Dermis microvascular lymphatic vessel endothelial cell (primary cell): ENCODE data around the gene FBXW5. TPM values are rescaled to one million over a fixed set of nuclear protein-coding genes. Genes with fewer than 3 reads are reported as not detected.

Experiments
- DNase-seq, 2 donors: peaks; one replicate each; pipeline versions ENCODE4 v3.0.0 to v3.0.0-alpha.2; 2010; ENCODE audit warnings: low read depth in 2 of 2
- total RNA-seq: library from RNA; depleted of rRNA; stranded (reverse); fragments of >200 nt; gene quantifications from 2 replicates; pipeline ENCODE4 v1.2.1, GENCODE V29; 2014

The FBXW5 gene
- total RNA-seq, 1 donor from 2014 or later, result 130 TPM

DNA sequence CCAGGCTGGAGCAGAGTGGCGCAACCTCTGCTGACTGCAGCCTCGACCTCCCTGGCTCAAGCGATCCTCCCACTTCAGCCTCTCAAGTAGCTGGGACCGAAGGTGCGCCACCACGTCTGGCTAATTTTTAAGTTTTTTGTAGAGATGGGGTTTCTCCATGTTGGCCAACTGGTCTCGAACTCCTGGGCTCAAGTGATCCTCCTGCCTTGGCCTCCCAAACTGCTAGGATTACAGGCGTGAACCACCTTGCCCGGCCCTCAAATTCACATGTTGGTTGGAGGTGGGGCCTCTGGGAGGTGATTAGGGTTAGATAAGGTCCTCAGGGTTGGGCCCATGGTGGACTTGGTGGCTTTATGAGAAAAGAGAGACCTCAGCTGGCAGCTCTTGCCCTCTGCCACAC, 17.6 kb upstream of the FBXW5 start:
- no peak for DNase-seq

DNA sequence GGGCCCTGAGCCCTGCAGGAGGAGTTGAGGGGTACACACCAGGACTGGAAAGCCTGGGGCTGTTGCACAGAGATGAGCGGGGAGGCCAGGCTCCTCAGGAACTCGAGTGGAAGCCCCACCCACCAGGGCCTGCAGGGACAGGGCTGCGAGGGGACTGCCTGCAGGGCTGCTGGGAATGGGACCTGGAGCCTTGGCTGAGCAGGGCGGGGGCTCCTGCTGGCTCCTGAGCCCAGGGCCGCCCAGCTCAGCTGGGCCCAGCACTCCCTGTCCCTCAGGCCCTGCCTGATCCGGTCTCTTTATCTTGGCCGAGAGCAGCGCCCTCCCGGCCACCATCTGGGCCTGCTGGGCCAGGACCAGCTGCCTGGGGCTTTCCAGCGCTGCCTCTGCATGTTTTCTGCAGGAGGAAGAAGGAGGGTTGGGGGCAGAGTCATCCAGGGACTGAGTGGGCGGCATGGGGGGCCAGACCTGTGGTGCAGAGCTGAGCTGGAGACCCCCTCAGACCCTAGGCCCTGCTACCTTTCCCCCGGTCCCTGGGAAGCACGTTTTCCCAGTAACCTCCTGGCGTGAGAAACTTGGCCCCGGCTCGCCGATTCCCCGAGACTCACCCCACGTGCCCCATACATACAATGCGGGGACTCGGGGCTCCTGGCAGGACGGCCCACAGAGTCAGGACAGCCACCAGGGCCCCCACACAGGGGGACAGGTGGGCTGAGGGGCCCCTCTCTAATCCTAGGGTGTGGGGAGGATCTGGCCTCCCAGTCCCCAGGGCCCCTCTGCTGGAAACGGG, 16.9 kb upstream of the FBXW5 start:
- DNase-seq, result no peak

DNA sequence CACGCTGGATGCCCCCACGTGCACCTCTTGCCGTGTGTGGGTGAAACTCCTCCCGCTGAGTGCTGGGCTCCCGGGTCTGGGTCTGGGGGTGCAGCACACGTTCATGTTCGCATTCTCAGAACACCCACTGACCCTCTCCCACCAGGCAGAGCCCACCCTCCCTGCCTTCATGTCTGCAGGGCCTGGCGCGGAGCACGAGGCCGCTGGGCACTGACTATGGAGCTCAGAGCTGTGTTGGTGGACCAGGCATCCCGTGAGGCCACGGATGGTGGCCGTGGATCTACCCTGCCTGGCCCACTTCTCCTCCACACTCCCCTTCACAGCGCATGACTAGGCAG, 16.4 kb upstream of the FBXW5 start:
- DNase-seq, result no peak

DNA sequence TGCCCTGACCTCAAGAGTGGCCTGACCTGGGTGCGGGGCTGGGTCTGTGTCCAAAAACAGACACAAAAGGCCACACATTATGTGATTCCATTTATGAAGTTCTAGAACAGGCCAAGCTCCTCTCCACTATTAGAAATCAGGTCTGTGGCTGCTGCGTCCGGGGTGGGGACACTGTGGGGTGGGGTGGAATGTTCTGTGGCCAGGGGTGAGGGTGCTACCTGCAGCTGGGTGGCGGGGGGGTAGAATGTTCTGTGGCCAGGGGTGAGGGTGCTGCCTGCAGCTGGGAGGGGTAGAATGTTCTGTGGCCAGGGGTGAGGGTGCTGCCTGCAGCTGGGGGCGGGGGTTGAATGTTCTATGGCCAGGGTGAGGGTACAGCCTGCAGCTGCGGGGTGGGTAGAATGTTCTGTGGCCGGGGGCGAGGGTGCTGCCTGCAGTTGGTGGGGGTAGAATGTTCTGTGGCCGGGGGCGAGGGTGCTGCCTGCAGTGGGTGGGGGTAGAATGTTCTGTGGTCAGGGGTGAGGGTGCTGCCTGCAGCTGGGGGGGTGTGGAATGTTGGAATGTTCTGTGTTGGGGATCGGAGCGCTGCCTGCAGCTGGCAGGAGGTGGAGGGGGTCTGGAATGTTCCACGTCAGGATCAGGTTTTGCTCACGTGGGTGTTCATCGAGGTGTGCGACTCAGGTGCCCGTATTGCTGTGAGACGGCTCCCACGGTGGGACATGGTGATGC, 15.8 kb upstream of the FBXW5 start:
- no peak for DNase-seq

DNA sequence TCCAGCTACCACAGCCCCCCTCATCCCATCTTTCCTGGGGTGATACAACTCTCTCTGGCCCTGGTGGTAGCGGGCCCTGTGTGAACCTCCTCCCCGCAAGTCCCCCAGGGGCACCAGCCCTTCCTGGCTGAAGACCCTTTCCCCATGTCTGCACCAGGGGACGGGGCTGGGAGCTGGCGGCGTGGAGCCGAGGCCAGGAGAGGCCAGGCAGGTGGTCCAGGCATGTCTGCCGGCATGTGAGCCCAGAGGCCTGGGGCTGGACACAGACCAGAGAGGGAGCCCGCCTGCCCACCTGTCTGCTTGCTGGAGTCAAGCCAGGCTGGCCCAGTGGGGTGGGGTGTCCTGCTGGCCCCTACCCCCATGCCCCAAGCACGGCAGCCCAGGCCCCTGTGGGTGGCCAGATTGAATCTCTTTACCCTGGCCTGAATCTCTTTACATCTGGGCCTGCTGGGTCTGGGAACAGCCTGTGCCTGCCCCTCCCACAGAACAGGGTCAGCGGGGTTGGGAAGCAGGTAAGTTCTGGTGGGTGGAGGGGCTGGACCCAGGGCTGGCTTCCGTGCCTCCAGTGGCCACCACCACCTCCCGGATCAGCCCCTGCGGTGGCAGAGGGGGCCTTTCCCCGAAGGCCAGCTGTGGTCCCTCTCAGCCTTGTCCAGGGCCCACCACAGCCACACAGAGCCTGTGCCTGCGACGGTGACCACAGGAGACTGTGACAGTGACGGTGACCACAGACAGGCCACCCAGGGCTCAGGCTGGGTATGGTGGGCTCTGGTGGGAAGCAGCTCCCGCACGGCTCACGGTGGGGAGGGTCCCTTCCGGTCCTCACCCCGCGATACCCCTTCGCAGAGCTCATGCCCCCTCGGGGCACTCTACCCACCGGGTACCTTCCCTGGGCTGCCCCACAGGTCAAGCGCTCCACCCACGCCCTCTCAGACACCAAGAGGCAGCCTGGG, 14.6 kb upstream of the FBXW5 start:
- no peak for DNase-seq

DNA sequence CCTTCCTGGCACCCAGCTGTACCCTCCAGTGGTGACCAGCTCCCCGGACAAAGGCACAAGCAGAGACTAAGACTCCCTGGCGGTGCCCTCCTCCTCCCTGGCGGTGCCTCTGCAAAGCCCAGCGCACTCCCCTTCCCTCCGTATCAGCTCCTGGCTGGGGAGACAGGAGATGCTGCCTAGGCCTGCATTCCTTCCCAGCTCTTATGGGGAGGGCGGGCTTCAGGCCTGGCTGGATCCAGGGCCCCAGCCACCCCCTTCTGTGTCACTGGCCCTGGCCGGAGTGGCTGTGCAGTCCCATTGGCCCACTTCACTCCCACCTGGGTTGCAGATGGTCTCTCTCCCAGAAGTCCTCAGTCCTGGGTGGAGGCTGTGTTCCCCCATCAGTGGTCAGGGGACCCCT, 13.9 kb upstream of the FBXW5 start:
- DNase-seq, result no peak

DNA sequence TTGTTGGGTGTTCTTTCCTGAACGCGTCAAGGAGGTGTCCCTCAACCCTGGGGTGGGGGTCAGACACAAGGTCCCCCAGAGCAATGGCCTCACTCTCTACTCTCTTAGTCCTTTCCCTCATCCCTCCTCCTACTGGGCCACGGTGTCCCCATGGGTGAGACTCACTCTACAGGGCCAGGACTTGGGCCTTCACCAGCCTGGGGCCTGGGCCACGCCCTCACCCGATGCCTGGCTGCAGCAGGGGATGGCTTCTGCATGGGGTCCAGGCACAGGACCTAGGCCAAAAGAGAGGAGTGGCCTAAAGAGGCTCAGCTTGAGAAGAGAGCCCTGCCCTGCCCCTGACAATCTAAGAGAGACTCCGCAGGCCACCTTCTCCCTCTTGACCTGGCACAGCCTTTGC, 13.4 kb upstream of the FBXW5 start:
- no peak for DNase-seq

DNA sequence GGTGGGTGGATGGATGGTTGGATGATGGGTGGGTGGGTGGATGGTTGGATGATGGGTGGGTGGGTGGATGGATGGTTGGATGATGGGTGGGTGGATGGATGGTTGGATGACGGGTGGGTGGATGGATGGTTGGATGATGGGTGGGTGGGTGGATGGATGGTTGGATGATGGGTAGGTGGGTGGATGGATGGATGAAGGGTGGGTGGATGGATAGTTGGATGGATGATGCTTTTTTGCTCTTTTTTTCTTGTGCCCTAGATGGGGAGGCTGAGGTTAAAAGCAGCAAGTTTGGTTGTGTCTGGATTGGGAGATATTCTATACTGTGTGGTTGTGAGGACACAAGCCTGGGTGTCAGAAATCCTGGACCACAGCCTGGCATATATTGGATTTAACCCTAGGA, 12.9 kb upstream of the FBXW5 start:
- DNase-seq, result no peak

DNA sequence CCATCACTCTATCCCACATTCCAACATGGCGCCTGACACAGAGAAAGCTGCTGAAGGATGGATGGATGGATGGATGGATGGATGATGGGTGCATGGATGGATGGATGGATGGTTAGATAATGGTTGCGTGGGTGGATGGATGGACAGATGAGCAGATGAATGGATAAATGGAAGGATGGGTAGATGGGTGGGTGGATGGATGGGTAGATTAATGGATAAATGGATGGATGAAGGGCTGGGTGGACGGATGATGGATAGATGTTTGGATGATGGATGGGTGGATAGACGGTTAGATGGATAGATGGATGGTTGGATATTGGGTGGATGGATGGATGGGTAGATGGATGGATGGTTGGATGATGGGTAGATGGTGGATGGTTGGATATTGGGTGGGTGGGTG, 12.1 kb upstream of the FBXW5 start:
- no peak for DNase-seq

DNA sequence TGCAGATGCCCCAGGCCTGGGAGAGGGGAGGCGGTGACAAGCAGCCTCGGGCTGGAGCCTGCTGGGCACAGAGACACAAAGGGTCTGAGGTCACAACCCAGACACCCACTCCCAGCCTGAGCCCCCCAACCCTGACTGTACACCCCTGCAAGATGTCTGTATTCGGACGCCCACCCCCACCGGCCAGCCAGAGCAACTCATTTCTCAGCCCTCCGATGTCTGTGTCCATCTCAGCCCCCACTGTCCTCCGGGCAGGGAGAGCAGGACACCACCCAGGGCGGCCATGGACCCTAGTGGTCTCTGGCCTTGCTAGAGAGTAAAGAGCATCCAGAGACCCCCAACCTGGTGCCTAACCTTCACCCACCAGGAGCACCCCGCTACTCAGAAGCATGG, 11.4 kb upstream of the FBXW5 start:
- no peak for DNase-seq

DNA sequence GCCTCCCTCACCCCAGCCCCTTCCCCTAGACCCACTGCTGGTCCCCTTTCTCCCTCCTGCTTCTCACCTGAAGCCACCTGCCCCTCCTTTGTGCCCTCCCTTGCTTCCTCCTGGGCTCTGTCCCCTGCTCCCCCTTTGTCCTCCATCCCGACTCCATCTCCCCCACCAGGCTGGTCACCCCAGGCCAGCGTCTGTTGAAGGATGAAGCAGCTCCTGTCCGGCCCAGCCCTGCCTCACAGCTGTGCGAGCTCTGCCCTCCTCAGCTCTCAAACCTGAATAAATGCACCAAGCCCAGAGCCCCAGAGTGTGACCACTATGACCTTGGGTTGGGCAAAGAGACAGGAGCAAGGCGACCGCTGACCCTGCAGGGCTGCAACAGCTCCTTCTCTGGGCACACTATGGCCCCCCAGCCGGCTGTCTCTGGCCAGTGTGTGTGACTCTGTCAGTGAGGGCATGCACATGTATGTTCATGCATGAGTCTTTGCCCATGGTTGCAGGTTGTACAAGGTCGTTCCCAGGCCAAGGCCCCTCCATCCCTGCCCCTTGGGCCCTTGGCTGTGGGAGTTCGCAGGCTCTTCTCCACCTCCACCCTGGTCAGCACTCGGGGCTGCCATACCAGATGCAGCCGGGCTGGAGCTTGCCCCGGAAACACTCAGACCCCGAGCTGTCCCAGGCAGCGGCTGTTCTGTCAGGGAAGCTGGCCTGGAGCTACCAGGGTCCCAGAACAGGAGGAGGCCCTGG, 10.8 kb upstream of the FBXW5 start:
- no peak for DNase-seq

DNA sequence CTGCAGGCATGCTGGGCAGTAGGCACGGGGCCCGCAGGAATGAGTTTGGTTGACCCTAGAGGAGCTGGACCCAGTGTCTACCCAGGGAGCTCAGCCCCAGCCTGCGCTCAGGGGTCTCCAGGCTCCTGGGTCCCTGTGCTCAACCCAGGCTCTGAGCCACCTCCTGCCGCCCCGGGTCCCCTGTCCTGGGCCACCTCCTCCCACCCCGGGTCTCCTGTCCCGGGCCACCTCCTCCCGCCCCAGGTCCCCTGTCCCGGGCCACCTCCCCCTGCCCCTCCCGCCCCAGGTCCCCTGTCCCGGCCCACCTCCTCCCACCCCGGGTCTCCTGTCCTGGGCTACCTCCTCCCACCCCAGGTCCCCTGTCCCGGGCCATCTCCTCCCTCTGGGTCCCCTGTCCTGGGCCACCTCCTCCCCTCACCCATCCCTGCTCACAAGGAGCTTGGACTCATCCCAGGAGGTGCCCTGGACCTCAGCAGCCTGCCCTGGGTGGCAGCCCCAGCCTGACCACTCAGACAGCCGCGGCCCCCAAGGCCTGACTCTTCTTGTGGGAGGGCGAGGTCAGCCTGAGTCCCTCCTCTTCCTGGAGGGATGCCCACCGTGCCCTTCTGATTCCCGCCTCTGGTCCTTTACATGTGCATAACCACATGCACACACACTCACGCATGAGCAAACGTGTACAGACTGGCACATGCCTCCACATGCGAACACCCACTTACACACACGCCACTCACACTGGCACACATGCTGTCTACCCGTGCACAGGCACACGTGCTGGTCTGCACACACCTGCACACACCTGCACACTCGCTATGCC, 9.9 kb upstream of the FBXW5 start:
- no peak for DNase-seq

DNA sequence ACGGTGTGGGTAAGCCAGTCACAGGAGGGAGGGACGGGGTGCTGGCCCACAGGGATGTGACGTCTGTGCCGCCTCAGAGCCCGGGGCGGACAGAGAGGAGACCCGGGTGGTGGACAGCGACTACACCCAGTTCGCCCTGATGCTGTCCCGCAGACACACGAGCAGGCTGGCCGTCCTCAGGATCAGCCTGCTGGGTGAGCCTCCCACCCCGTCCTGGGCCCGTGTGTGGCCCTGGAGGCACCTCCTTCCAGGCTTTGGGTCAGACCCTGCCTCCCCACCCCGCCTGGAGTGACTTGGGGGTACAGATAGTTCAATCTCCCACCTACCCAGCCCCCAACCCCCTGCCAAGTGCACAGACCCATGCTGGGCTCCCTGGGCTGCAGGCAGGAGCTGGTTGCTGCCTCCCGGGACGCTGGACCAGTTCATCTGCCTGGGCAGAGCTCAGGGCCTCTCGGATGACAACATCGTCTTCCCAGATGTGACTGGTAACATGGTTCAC, 9.3 kb upstream of the FBXW5 start:
- no peak for DNase-seq

DNA sequence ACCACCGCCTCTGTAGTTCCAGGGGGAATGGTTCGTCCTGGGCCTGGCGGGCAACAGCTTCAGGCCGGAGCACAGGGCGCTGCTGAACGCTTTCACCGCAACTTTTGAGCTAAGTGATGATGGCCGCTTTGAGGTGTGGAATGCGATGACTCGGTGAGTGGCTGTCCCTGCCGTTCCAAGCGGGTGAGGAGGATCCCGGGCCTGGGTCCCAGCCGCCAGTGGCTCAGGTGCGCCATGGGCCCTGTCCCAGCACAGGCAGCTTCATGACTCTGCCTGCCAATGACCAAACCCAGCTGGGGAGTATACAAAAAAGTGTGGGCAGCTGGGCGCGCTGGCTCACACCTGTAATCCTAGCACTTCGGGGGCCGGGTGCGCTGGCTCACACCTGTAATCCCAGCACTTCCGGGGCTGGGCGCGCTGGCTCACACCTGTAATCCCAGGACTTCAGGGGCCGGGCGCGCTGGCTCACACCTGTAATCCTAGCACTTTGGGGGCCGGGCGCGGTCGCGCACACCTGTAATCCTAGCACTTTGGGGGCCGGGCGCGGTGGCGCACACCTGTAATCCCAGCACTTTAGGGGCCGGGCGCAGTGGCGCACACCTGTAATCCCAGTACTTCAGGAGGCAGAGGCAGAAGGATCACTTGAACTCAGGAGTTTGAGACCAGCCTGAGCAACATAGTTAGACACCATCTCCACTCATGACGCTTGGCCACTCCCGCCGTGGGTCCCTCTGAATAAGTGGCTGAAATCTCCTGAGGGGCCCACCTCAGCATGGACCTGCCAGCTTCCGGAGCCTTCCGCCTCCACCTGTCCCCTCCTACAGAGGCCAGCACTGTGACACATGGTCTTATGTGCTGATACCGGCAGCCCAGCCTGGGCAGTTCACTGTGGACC, 8.6 kb upstream of the FBXW5 start:
- no peak for DNase-seq

DNA sequence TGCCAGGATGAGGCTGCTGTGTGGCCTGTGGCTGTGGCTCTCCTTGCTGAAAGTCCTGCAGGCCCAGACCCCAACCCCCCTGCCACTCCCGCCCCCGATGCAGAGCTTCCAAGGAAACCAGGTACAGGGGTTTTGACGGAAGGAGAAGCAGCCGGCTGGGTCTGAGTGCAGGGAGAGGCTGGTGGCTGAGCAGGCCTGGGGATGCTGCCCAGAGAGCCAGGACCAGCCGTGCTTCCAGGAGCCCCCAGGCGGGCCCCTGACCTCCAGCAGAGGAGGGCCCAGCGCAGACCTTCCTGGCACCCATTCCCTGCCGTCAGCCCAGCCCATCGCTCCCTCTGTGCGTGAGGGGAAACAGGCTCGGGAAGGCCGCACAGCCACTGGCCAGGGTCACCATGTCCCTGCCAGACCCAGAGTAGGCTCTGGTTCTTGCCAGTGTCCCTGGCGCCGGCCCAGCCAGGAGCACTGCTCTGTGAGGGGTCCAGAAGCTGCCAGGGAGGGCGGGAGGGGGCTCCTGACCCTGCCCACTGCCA, 7.8 kb upstream of the FBXW5 start:
- no peak for DNase-seq

DNA sequence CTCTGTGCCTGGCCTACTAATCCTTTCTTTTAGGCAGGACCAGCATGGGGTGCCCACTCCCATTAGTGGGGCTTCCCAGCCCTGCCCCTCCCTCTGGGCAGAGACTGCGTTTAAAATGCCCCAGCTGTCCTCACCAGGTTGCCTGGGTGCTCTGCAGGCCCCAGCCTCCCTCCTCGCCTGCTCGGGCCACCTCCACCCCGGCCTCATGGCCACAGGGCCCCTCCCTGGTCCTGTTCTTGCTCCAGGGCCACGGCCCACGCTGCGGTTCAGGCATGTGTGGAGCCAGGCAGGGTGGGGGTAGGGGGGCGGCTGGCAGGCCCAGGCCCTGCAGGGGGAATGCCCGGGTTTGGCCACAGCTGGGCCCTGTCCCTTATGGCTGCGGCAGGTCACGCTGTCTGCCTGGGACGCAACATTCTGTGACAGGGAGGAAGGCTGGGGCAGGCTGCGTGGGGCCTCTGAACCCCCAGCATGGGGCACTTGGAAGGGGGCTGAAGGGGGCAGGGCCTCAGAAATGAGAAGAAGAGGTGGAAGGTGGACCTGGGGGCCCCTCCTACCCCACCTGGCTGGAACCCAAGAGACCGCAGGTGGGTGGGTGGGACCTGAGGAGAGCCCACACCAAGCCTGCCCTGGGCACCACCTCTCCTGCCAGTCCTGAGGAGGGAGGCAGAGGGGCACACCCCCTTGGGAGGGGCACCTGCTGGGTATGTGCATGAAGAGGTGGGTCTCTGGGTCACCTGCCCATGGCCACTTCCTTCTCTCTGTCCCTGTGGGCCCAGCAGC, 7.2 kb upstream of the FBXW5 start, which contains the start of gene LCN12:
Gene LCN12, plus strand, starts transcription at position 733 of the 780 bp plus-strand sequence. CDS start 55 bp downstream, outside the sequence.
- no peak for DNase-seq

DNA sequence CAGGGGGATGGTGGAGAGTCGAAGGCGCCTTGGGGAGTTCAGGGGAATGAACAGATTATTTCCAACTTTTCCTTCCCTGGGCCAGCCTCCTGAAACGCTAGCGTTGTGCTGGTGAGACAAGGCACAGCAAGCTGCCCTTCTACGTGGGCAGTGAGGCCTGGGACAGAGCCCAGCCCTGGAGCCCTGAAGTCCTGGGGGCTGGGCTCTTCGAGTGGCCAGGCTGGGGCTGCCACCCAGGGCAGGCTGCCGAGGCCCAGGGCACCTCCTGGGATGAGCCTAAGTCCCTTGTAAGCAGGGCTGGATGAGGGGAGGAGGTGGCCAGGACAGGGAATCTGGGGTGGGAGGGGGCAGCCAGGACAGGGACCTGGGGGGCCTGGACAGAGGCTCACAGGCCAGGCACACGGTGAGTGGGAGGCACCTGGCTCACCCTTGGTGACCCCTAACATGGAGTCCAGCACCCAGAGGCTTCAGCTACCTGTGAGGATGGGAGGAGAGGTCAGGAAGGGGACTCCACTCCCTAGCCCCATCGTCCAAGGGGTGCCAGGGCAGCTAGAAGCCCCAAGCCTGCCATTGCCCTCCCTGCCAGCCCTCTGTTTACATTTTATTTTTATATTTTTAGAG, 6.2 kb upstream of the FBXW5 start:
- no peak for DNase-seq
